B cell (primary cell): Measurements from ENCODE around the gene EFCAB12.

Experiments
- EZH2 ChIP-seq: IDR thresholded peaks from 2 replicates; pipeline ENCODE4 v1.6.1; 2012; ENCODE audit warnings: borderline replicate concordance, low read depth, mild to moderate bottlenecking, moderate library complexity, low read length; ENCODE audit not compliant: insufficient read depth, poor library complexity, severe bottlenecking
- TF ChIP-seq, protein P1 (sequence below): fragments of 200-600 bp; IDR thresholded peaks from one replicate; pipeline ENCODE4 v1.8.0; 2022; ENCODE audit warnings: antibody characterized with exemption, mild to moderate bottlenecking

- TF ChIP-seq, protein P1, sequence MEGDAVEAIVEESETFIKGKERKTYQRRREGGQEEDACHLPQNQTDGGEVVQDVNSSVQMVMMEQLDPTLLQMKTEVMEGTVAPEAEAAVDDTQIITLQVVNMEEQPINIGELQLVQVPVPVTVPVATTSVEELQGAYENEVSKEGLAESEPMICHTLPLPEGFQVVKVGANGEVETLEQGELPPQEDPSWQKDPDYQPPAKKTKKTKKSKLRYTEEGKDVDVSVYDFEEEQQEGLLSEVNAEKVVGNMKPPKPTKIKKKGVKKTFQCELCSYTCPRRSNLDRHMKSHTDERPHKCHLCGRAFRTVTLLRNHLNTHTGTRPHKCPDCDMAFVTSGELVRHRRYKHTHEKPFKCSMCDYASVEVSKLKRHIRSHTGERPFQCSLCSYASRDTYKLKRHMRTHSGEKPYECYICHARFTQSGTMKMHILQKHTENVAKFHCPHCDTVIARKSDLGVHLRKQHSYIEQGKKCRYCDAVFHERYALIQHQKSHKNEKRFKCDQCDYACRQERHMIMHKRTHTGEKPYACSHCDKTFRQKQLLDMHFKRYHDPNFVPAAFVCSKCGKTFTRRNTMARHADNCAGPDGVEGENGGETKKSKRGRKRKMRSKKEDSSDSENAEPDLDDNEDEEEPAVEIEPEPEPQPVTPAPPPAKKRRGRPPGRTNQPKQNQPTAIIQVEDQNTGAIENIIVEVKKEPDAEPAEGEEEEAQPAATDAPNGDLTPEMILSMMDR: no peak
- TF ChIP-seq EZH2: no peak
Measured at GRCh38 chr3:129358177-129358771, 70.2 kb downstream of the EFCAB12 start.
